Measurements from ENCODE around the gene FARP2. TPM values are rescaled to one million over a fixed set of nuclear protein-coding genes. Genes with fewer than 3 reads are reported as not detected.

The FARP2 gene
- total RNA-seq, result 44.4 and 50.9 TPM in 2 replicates

GRCh38 chr2:241355983-241356870 lies at the start of gene FARP2:
FARP2 (plus strand) TSS chr2:241356285; CDS start chr2:241373108, 16,823 bp downstream.

DNA sequence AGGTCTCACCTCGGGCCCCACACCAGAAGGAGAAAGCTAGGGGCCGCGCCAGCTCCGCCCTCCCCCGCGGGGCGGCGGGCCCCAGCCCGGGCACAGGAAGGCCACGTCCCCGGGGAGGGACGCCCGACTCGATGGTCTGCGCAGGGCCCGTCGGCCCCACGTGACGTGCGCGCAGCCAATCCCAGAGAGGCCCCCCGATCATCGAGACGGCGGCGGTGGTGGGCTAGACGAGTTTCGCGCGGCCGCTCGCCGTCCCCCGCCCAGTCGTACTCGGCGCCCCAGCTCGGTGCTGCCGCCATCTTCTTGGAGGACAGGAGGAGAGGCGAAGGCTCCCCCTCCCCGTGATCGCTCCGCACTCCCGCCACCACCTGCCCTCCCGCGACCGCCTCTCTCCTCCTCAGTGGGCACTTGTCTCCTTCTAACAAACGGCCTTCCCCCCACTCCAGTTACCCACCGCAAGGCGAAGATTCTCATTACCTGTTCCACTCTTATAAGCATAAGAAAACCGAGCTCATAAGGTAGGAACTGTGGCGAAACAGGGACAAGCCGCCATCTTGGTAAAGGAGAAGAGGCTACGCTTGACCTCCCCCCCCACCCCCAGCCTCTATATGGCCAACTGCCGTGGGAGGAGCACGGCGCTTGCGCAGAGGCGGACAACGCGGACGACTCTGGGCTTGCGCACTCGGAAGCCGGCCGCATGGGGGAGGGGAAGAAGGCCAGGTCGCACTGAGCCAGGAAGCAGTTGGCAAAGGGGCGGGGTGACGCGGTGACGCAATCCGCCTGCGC lies 40.8 kb upstream of the FARP2 start, which contains the start of gene HDLBP:
HDLBP (minus strand) TSS at position 580 of the 786 bp plus-strand sequence. CDS start 48,803 bp downstream, outside the sequence.

DNA sequence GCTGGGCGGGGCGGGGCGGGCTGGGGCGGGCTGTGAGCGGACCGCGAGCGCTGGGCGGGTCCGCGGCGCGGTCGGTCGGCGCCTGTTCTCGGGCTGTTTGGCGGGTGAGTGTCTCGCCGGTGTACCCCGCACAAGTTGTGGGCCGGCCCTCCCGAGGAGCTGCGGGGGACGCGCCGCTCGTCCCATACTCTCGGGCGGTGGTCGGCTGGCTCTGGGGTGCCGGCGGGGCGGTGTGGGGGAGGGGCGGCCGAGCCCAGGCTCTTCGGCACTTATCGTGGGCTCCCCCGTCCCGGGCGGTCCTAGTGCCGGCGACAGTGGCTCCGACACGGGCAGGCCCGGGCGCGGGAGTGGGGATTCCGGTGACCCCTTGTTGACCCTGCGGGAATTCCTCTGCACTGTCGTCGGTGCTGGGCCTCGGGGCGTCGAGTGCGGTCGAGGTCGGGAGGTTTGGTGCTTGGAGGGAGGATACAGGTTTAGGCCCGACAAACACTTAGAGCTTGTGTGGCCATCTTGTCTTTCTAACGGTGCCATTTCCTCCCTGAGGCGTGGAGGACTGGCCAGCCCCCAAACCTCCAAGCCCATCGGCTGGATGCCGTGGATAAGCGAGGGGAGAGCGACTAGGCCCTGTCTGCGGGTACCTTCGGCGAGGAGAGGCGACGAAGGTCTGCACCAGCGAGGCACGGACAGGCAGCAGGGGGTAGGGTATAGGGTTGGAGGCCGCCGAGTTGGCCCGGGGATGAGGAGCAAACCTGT lies 40.0 kb upstream of the FARP2 start, which contains the start of gene SEPTIN2:
SEPTIN2 (plus strand) TSS at position 47 of the 753 bp plus-strand sequence. CDS start 8,308 bp downstream, outside the sequence.

DNA sequence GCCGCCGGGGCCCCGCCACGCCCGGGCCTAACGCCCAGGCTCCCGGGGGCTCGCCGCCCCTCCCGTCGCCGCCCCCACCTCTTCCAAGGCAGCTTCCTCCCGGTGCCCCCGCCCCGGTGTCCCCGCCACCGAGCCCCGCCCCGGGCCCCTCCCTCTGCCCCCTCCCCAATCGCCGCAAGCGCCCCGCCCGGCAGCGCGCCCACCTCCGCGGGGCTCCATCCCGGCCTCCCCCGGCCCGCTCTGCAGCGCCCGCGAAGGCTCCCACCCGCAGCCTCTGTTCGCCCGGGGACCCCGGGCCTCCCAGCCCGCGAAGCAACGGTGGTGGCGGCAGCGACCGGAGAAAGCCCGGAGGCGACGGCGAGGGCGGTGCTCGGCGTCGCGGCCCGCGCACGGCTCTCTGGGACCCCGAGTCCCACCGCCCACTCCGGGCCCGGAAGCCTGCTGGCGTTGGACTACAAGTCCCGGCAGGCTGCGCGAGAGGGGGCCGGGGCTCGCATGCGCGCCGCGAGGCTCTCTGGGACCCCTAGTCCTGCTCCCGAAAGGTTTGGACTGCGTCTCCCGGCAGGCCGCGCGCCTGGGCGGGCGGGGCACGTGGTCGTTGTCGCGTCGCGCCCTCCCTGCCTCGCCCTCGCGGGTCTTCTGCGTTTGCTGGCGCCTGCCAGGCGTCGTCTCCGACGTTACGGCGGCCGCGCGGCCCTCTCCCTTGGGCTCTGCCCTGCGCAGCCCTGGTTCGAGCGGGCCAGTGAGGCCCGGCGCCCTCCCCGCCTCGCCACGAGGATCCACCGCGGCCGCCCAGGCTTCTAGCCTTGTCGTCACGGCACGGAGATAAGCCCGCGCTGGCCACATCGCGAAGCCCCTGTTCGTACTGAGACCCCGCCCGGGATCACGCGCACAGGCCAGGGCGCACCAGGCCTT lies 152.4 kb downstream of the FARP2 start, which contains the start of gene STK25:
STK25 (minus strand) TSS at position 345 of the 915 bp plus-strand sequence. CDS start 549 bp downstream, outside the sequence.

Other genes starting within 250 kb of the FARP2 start
- 6.5 and 8.3 TPM in 2 replicates for gene PASK, start 206.8 kb upstream of the FARP2 start, total RNA-seq
- 77.1 and 79.2 TPM in 2 replicates for gene PPP1R7, start 205.8 kb upstream of the FARP2 start, total RNA-seq
- gene ANO7, start 167.6 kb upstream of the FARP2 start, total RNA-seq, result 0.79 and 1.1 TPM in 2 replicates
- 322 and 418 TPM in 2 replicates for gene HDLBP, start 40.6 kb upstream of the FARP2 start, total RNA-seq
- gene SEPTIN2, start 40.4 kb upstream of the FARP2 start, total RNA-seq, result 207 and 226 TPM in 2 replicates
- gene STK25, start 152.3 kb downstream of the FARP2 start, total RNA-seq, result 196 and 204 TPM in 2 replicates
- 48.3 and 54.0 TPM in 2 replicates for gene BOK, start 202.5 kb downstream of the FARP2 start, total RNA-seq

Measured in airway epithelial cell (primary cell).